ENCODE data around the gene ATAT1.

The ATAT1 gene

DNA sequence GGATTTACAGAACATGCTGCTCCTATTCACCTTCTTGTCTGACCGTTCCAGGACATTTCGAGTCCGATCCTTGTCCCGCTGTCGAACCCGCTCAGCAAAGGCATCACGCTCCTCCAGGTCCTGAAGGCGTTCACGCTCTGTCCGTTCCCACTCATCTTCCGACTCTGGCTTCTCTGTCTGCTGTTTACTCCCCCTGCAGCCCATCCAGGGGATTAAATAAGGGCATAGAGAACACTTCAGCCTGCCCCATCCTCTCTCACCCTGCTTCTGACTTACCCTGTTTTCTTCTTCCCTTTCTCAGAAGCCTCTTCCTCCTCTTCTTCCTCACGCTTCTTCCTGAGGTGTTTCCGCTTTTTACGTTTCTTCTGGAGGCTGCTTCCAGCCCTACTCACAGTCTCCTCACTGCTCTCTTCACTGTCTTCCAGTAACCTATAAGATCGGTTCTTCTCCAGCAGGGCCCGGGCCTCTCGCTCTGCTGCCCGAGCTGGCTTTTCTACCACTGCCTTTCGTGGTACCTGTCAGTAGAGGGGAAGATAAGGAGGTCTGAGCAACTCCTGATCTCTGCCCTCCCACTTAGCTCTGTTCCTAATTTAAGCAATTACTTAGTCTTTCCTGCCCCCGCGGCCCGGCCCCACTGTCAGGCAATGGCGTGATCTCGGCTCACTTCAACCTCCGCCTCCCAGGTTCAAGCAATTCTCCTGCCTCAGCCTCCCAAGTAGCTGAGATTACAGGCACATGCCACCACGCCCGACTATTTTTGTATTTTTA is 44.3 kb downstream of the ATAT1 start:
- DNase-seq (ENCODE audit: insufficient read length, low spot score), result no peak
- TF ChIP-seq, protein P1, sequence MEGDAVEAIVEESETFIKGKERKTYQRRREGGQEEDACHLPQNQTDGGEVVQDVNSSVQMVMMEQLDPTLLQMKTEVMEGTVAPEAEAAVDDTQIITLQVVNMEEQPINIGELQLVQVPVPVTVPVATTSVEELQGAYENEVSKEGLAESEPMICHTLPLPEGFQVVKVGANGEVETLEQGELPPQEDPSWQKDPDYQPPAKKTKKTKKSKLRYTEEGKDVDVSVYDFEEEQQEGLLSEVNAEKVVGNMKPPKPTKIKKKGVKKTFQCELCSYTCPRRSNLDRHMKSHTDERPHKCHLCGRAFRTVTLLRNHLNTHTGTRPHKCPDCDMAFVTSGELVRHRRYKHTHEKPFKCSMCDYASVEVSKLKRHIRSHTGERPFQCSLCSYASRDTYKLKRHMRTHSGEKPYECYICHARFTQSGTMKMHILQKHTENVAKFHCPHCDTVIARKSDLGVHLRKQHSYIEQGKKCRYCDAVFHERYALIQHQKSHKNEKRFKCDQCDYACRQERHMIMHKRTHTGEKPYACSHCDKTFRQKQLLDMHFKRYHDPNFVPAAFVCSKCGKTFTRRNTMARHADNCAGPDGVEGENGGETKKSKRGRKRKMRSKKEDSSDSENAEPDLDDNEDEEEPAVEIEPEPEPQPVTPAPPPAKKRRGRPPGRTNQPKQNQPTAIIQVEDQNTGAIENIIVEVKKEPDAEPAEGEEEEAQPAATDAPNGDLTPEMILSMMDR (IDR thresholded peaks at IDR 0.05; ENCODE audit: insufficient read depth, missing control alignments), result peak; percentile 4
- no peak for FAIRE-seq

GRCh38 chr6:30672445-30673253 is 46.0 kb downstream of the ATAT1 start, which contains the start of gene DHX16:
Gene DHX16 (minus strand): TSS chr6:30673006. CDS start chr6:30672841, 165 bp downstream.
- no peak for FAIRE-seq
- peak; percentile 84 for DNase-seq (ENCODE audit: insufficient read length, low spot score)
- TF ChIP-seq, protein P1 (IDR thresholded peaks at IDR 0.05; ENCODE audit: insufficient read depth, missing control alignments), result peak; percentile 92

DNA sequence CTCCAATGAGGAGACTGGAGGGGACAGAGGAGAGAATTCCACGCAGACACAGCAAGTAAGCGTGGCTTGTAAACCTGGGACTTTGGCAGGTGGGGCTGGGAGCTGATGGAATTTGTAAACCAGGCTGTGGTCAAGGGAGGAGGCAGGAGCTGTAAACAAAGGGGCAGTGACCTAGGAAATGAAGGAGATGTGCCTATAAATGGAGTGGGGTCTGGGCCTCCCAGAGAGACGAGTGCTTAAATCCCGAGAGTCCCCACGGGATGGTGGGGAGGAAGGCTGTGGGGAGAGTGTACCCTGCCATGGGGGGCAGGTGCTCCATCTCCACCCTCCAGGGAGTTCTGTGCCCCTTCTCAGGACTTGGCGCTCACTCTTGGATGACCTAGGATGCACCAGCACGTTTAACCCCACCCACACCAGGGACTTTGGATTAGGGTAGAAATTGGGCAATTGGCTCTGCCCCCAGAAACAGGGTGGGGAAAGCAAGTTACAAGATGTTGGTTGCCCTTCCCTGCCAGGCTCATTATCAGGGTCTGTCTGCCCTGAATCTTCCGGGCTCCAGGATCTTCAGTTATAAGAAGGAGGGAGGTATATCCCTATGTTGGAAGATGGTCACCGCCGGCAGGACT is 50.1 kb downstream of the ATAT1 start:
- FAIRE-seq, result no peak
- DNase-seq (ENCODE audit: insufficient read length, low spot score), result no peak
- TF ChIP-seq, protein P1 (IDR thresholded peaks at IDR 0.05; ENCODE audit: insufficient read depth, missing control alignments), result no peak

GRCh38 chr6:30678964-30679726 is 52.5 kb downstream of the ATAT1 start:
- TF ChIP-seq, protein P1 (IDR thresholded peaks at IDR 0.05; ENCODE audit: insufficient read depth, missing control alignments), result peak; percentile 96
- DNase-seq (ENCODE audit: insufficient read length, low spot score), result peak; percentile 92
- FAIRE-seq, result no peak

GRCh38 chr6:30679765-30680535 is 53.3 kb downstream of the ATAT1 start:
- FAIRE-seq (no peak), DNase-seq (ENCODE audit: insufficient read length, low spot score) (peak; percentile 55)
- TF ChIP-seq, protein P1 (IDR thresholded peaks at IDR 0.05; ENCODE audit: insufficient read depth, missing control alignments), result no peak

DNA sequence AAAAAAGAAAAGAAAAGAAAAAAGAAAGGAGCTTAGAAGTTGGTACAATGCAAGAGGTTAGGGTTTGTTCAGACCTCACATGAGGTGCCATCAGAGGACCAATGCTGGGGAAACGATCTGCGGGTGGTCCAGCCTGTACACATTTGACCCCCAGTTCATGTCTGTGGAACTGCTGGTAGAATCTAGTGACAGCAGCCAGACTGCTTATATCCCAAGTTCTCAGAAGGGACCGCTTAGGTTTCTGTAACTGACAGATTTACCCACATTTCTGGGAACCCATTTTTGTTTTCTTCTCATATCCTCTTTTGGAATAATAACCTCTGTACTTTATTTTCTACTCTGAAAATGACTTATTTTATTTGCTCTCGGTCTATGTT is 55.1 kb downstream of the ATAT1 start:
- FAIRE-seq (no peak), DNase-seq (ENCODE audit: insufficient read length, low spot score) (no peak)
- TF ChIP-seq, protein P1 (IDR thresholded peaks at IDR 0.05; ENCODE audit: insufficient read depth, missing control alignments), result no peak
